Activated CD8-positive, alpha-beta memory T cell treated with anti-CD3 and anti-CD28 coated beads for 36 hours (primary cell): ENCODE data around the gene TAF11L13. TPM values are rescaled to one million over a fixed set of nuclear protein-coding genes. Genes with fewer than 3 reads are reported as not detected.

Experiments used
- CTCF ChIA-PET: fragments of 350-600 bp; sonication (Branson Sonifier 250); formaldehyde crosslinking; loops from one replicate; lab custom pipeline; 2021; ENCODE audit warnings: antibody characterized with exemption; lab: Charles Lee
- POLR2A ChIA-PET: fragments of 350-600 bp; sonication (Branson Sonifier 250); formaldehyde crosslinking; loops from one replicate; lab custom pipeline; 2021; ENCODE audit warnings: antibody characterized with exemption; lab: Charles Lee
- total RNA-seq, 2 experiments: library from RNA; stranded (reverse); gene quantifications; one replicate each; pipeline ENCODE4 v1.2.3, GENCODE V29; 2021

Gene TAF11L13
- total RNA-seq, 2 experiments from 2014 or later, result not detected

DNA sequence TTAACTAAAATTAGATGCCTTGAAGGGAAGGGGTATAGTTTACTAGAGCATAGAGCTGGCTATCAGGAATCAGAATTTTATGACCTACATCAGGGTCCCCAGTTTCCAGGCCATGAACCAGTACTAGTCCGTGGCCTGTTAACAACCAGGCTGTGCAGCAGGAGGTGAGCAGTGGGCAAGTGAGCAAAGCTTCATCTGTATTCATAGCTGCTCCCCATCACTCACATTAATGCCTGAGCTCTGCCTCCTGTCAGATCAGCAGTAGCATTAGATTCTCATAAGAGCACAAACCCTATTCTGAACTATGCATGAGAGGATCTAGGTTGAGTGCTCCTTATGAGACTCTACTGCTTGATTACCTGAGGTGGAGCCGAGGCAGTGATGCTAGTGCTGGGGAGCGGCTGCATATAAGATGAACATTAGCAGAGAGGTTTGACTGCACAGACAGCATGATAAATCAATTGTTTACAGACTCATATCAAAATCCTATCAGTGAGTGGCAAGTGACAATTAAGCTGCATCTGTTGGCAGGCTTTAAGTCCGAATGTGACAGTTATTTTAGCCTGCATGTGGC lies 47.0 kb downstream of the TAF11L13 start:
- ChIA-PET POLR2A (no interaction called here), CTCF (no interaction called here)

DNA sequence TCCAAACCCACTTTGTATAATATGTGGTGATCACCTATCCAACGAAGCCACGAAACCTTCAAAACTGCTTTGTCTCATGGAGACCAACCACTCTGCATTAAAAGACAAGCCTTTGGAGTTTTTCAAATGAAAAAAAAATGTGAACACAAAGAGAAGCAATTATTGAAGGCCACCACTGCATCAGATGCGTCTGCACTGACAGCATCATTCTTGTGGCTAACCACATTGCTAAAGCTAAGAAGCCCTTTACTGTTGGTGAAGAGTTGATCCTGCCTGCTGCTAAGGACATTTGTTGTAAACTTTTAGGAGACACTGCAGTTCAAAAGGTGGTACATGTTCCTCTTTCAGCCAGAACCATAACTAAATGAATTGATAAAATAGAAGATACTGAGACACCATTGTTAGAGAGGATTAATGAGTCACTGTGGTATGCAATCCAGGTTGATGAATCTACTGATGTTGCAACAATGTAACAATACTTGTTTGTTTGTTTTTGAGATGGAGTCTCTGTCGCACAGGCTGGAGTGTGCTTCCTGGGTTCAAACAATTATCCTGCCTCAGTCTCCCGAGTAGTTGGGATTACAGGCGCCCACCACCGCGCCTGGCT lies 47.8 kb downstream of the TAF11L13 start:
- ChIA-PET CTCF (no interaction called here), POLR2A (no interaction called here)

DNA sequence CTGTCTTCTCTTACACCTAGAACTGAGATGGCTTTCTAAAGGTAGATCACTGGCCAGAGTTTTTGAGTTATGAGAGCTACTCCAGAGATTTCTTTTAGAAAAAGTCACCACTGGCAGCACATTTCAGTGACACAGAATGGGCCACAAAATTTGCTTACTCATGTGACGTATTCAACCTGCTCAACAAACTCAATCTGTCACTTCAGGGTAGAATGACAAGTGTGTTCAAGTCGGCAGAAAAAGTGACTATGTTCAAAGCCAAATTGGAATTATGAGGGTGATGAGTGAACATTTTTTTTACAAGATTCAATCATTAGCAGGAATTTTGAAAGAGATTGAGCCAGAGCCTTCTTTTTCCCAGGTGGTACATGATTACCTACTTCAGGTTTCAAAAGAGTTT lies 48.8 kb downstream of the TAF11L13 start:
- ChIA-PET POLR2A (no interaction called here), CTCF (no interaction called here)

Other genes with a start within 250 kb of the TAF11L13 start
- gene TAF11L2, start 133.9 kb upstream of the TAF11L13 start, total RNA-seq, result not detected
- not detected for gene TAF11L3, start 113.7 kb upstream of the TAF11L13 start, total RNA-seq
- gene TAF11L4, start 110.3 kb upstream of the TAF11L13 start, total RNA-seq, result not detected
- gene TAF11L5, start 106.9 kb upstream of the TAF11L13 start, total RNA-seq, result not detected
- gene TAF11L6, start 103.4 kb upstream of the TAF11L13 start, total RNA-seq, result not detected
- not detected for gene TAF11L7, start 46.3 kb upstream of the TAF11L13 start, total RNA-seq
- not detected for gene TAF11L8, start 41.1 kb upstream of the TAF11L13 start, total RNA-seq
- gene TAF11L9, start 37.7 kb upstream of the TAF11L13 start, total RNA-seq, result not detected
- not detected for gene TAF11L10, start 34.3 kb upstream of the TAF11L13 start, total RNA-seq
- not detected for gene TAF11L11, start 27.9 kb upstream of the TAF11L13 start, total RNA-seq
- not detected for gene TAF11L12, start 21.7 kb upstream of the TAF11L13 start, total RNA-seq
- not detected for gene TAF11L14, start 2.4 kb downstream of the TAF11L13 start, total RNA-seq